ENCODE data around the gene TARS1. TPM values are rescaled to one million over a fixed set of nuclear protein-coding genes. Genes with fewer than 3 reads are reported as not detected.

Gene TARS1
- total and polyA plus RNA-seq, 2 of the 4 experiments (the other 2 are of a cell fraction) = 90.8 to 175 TPM

- Histone ChIP-seq H3K9me1 (ENCODE audit: insufficient read depth, low read length) (peaks cover 7% of the 10 kb centered on the region; the same call in 1 of the 2 replicates), H2BK15ac (ENCODE audit: low read depth, low read length) (no peak overlapping the region), H4K20me1 (ENCODE audit: insufficient read depth, low read length) (no peaks in the 10 kb centered on the region), H4K91ac (ENCODE audit: insufficient read depth, low read depth, low read length) (no peak overlapping the region), H3K9ac (ENCODE audit: low read depth, low read length) (no peak overlapping the region), H2BK20ac (ENCODE audit: low read depth, low read length) (no peak overlapping the region), H2BK5ac (ENCODE audit: low read depth, low read length, poor library complexity, severe bottlenecking) (no peak overlapping the region), H3K4me1 (ENCODE audit: control insufficient read depth, insufficient read depth, low read length) (peaks cover 3% of the 10 kb centered on the region), H4K8ac (ENCODE audit: low read depth in 2 of 2, low read length in 2 of 2) (no peak overlapping the region), H4K5ac (ENCODE audit: low read depth, low read length) (no peak overlapping the region), H3K23ac (ENCODE audit: low read depth, low read length) (no peak overlapping the region), H3K56ac (ENCODE audit: extremely low read depth, insufficient read depth, low read length) (no peak overlapping the region), H2BK120ac (ENCODE audit: low read depth, low read length) (no peak overlapping the region), H3K79me1 (ENCODE audit: low read depth in 1 of 2, low read length in 2 of 2) (no peaks in the 10 kb centered on the region), H3K14ac (replicated peaks; ENCODE audit: low read depth, low read length) (no peak overlapping the region), H3K36me3 (ENCODE audit: control insufficient read depth, insufficient read depth, low read length) (no peaks in the 10 kb centered on the region), H3K4me3 (ENCODE audit: insufficient read depth, low read depth, low read length) (no peak overlapping the region), H2AK9ac (replicated peaks; ENCODE audit: low read depth, low read length, poor library complexity) (no peak overlapping the region), H2AK5ac (ENCODE audit: low read depth, low read length) (no peak overlapping the region), H2AFZ (replicated peaks; ENCODE audit: low read length, poor library complexity) (no peak overlapping the region), H3K4ac (ENCODE audit: low read depth, low read length) (no peak overlapping the region), H3K27ac (ENCODE audit: insufficient read depth, low read length) (no peak overlapping the region), H3K9me3 (ENCODE audit: control insufficient read depth, insufficient read depth, low read length) (no peaks in the 10 kb centered on the region), H3K4me2 (ENCODE audit: low read depth, low read length) (no peak overlapping the region), H3K27me3 (ENCODE audit: control insufficient read depth, insufficient read depth, low read length) (no peaks in the 10 kb centered on the region), H3K18ac (ENCODE audit: low read depth, low read length) (no peak overlapping the region)
- no TSS peak for BruUV-seq (replicated peaks)
- intact Hi-C loops (cut with micrococcal nuclease) (no loop called here), dilution Hi-C loops (cut with HindIII; ENCODE audit: low sequenced_read_pairs, unreplicated experiment) (no loop called here), in situ Hi-C loops (cut with MboI; ENCODE audit: low sequenced_read_pairs) (no loop called here)
- DNase-seq (no peak), ATAC-seq (ENCODE audit: low read depth) (no peak)
- TF ChIP-seq FOS (IDR thresholded peaks at IDR 0.05; ENCODE audit: low read depth, low read length) (no peak), MAZ (IDR thresholded peaks at IDR 0.05; ENCODE audit: borderline replicate concordance, low read depth, low read length) (no peak), POLR2A (IDR thresholded peaks at IDR 0.05; ENCODE audit: low read depth, low read length) (no peak), CHD1 (IDR thresholded peaks at IDR 0.05; ENCODE audit: low read depth, low read length) (no peak), RAD21 (IDR thresholded peaks at IDR 0.05; ENCODE audit: low read length) (no peak), MXI1 (IDR thresholded peaks at IDR 0.05; ENCODE audit: borderline replicate concordance, low read depth, low read length) (no peak), USF2 (IDR thresholded peaks at IDR 0.05; ENCODE audit: low read depth, low read length) (no peak), BHLHE40 (IDR thresholded peaks at IDR 0.05; ENCODE audit: low read depth, low read length) (no peak), NFE2L2 (IDR thresholded peaks at IDR 0.05; ENCODE audit: low read depth, low read length) (no peak), RCOR1 (IDR thresholded peaks at IDR 0.05; ENCODE audit: insufficient replicate concordance, low read length) (no peak), MAFK (IDR thresholded peaks at IDR 0.05; ENCODE audit: low read depth, low read length) (no peak), CTCF (conservative IDR thresholded peaks at IDR 0.05; ENCODE audit: low read depth, low read length) (no peak), CEBPB (IDR thresholded peaks at IDR 0.05; ENCODE audit: low read depth, low read length) (no peak), RFX5 (IDR thresholded peaks at IDR 0.05; ENCODE audit: low read depth, low read length) (no peak), SMC3 (IDR thresholded peaks at IDR 0.05; ENCODE audit: low read depth, low read length) (no peak)
- TF ChIP-seq, protein P1, sequence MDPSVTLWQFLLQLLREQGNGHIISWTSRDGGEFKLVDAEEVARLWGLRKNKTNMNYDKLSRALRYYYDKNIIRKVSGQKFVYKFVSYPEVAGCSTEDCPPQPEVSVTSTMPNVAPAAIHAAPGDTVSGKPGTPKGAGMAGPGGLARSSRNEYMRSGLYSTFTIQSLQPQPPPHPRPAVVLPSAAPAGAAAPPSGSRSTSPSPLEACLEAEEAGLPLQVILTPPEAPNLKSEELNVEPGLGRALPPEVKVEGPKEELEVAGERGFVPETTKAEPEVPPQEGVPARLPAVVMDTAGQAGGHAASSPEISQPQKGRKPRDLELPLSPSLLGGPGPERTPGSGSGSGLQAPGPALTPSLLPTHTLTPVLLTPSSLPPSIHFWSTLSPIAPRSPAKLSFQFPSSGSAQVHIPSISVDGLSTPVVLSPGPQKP (IDR thresholded peaks at IDR 0.05; ENCODE audit: borderline replicate concordance, low read depth, low read length) = no peak
- no CpG with 5 or more reads among the region's 3 CpGs for WGBS, 2 experiments (ENCODE audit: extremely low coverage in 2 of 2, insufficient read length in 1 of 2)
- ChIA-PET CTCF (no interaction called here), POLR2A (ENCODE audit: unreplicated experiment) (interaction anchor here (0.9 kb wide), 1 partner anchor 404 kb away, joined by 3 read pairs; no protein-coding TSS in a partner anchor)
These were observed 63.8 kb downstream of the TARS1 start for GRCh38 chr5:33504570-33504969.

All from IMR-90 (cell line).